ENCODE data around the gene CDKN2B-AS1.

The CDKN2B-AS1 gene

DNA sequence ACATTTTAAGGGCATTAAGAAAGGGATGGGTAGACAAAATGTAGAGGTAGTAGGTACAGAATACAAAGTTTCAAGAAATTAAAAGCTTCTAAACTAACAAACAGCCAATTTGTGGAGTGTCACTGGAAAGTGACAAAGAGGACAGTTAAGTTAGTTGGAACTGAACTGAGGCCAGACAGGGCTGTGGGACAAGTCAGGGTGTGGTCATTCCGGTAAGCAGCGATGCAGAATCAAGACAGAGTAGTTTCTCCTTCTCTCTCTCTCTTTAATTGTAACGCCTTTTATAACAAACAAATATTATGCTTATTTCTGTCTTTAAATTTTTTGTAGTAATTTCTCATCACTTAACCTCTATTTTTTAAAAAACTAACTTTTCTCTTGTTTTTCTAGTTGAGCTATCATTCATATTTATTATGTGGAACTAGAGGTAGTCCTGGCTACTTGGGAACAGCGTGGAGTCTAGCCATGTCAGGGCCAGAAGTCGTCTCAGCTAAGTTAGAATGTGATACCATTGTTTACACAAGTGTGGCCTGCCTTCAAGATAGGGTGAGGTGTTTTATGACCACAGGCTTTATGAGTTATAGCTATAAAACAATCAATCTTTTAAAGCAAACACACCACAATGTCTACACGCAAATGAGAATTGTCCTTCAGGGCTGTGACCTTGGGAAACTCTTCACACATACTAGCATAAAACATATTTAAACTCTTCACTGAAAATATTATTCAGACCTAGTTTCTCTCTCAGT is 129.8 kb downstream of the CDKN2B-AS1 start:
- DNase-seq, result no peak

DNA sequence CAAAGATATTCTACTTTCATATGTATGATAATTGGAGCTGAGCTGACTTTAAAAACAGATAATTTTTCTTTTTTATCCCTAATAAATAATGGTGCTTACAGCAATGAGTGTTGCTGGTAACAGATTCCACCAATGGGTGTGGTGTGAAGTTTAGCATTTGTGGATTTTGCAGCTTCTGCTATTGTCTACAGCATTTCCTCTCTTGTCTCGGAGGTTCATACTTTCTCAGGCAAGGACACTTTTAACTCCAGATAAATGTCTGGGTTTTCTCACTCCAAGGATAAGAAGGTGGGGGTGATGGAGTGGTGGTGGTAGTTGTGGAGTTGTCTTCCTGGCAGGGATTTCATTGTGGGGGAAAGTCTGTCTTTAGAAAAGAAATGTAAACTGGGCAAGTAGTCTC is 134.5 kb downstream of the CDKN2B-AS1 start:
- DNase-seq, result no peak

DNA sequence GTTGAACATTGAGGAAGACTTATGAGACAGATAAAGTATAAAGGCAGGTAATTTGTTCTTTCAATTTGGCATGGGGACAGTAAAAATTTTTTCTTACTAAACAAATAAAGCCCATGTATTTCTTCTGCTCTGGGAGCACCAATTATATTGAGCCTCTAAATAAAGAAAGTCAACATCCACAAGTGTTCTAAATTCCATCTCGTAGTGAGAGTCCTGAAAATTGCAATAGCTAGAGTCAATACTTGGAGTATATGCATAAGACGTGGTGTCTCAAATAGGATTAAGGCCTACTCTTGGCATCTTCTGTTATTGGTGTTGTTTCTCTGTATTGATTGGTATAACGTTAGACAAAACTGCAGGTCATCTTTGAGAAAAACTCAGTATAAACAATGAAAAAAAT is 135.0 kb downstream of the CDKN2B-AS1 start:
- DNase-seq, result no peak

DNA sequence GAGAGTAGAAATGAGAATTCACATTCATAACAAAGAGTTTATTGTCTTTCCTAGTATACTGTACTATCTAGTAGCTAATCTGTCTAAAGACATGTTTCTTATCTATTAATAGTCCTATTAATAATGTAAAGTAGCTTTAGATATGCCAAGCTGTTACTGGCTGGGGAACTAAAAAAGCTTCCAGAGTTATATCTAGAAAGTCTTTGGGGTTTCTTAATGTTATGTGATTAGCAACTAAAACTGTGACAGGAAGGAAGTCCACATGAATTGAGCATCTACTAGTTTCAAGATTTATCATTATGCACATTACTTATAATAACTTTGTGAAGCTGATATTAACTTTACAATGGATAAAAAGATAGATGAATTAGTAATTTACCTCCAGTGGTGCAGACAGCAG is 137.2 kb downstream of the CDKN2B-AS1 start:
- DNase-seq, result no peak

DNA sequence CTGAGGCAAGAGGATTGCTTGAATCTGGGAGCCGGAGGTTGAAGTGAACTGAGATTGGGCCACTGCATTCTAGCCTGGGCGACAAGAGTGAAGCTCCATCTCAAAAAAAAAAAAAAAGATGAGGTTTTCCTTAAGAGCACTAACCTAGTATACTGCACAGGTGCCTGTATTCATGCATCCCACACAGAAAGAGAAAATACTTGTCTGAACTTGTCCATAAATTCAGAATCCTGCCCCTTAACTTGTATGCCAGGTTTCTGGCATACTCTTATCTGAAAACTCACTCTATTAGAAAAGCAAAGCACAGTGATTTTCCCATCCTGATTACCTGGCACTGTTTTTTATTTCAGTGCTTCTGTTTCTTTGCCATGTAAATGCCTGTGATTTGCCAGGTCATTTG is 139.8 kb downstream of the CDKN2B-AS1 start:
- no peak for DNase-seq

DNA sequence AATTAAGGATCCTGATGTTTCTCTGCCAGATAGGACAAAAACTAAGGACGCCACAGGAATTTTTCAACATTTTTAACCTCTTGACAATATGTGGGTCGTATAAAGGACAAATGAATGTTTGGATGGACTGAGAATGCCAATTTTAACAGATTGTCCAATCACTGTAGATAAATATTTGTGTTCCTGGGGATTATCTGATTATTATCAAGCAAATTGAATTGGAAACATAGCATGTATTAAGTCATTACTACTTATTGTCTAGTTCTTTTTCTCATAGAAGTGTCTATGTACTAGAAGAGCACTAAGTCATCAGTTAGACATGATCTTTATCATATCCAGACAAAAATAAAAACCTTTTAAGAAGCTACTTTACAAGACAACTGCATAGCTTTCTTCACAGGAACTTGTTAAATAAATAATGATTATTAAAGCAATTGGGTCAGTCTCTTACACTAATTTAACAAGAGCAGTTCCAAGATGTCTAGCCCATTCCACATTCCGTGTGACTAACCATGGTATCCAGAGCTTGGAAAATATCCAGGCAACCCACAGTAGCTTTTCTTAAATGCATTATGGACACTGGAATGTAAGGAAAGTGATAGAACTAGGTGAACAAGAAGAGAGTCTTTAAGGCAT is 142.0 kb downstream of the CDKN2B-AS1 start:
- DNase-seq, result no peak

DNA sequence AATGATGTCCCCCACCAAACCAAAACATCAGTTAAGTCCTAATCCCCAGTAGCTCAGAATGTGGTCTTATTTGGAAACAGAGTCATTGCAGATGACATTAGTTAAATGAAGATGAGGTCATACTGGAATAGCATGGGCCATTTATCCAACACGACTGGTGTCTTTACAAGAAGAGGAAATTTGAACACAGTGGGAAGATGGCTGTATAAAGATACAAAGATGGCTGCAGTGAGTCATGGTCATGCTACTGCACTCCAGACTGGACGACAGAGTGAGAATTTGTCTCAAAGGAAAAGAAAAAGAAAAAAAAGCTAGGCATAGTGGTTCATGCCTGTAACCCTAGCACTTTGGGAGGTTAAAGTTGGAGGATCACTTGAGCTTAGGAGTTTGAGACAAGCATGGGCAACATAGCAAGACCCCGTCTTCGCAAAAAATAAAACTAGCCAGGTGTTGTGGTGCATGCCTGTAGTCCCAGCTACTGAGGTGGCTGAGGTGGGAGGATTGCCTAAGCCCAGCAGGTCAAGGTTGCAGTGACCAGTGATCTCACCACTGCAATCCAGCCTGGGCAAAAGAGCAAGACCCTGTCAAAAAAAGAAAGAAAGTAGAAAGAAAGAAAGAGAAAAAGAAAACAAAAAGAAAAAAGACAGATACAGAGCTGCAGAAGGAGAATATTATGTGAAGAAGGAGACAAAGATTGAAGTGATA is 144.5 kb downstream of the CDKN2B-AS1 start:
- no peak for DNase-seq

DNA sequence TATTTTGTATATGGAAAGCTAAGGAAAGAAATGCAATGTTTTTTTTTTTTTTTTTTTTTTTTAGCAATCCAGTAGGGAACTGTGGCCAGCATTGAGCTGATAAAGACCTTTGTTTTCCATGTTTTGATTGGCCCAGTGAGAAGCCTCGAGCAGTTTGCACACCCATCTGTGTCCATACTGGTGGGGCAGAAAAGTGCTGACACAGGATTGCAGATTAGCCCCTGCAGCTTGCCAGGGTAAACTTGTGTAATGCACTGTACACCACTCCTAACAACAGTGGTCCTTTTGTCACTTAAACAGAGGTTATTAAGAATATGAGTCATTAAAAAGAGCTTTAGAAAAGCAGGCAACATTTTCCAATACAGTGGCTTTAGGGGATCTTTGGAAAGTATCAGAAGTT is 147.3 kb downstream of the CDKN2B-AS1 start:
- DNase-seq, result no peak

DNA sequence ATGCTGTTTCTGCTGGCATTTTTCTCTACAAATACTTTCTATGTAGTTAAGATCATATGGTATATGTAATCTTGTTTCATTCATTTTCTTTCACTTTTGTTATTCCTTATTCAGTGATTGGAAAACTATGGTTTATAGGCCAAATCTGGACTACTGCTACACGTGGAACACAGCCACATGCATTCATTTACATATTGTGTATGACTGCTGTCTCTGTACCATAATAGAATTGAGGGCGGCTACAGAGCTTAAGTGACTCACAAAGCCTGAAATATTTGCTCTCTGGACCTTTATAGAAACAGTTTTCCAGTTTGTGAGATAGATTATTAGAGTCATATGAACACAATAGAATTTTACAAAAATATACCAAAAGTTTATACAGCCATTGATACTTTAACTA is 148.1 kb downstream of the CDKN2B-AS1 start:
- no peak for DNase-seq

DNA sequence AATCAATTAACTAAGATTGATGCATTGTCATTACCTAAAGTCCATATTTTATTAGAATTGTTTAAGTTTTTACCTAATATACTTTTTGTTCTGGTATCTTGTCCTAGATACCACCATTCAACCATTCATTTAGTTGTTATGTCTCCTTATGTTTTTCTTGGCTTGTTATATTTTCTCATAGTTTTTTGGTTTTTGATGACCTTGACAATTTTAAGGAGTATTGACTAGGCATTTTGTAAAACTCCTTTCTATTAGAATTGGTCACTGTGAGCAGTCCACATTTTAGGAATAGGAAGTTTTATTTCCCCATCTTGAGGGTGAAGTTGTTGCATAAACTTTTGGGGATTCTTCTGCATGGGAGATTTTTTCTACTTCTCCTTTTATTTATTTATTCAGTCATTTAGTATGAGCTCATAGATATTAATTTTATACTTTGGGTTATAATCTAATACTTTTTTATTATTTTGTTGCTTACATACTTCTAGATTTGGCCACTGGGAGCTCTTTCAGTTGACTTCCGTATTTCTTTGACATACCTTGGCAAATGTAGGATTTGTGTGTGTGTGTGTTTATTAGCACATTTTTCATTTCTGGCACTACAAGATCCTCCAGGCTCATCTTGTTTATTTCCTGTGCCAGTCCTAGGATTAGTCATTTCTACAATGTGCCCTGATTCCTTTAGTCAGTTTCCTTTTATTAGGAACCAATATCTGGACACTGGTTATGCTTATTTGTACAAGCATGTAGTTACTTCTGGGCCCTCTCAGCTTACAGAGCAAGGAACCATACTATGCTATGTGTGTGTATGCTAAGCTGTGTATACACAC is 149.4 kb downstream of the CDKN2B-AS1 start:
- no peak for DNase-seq

DNA sequence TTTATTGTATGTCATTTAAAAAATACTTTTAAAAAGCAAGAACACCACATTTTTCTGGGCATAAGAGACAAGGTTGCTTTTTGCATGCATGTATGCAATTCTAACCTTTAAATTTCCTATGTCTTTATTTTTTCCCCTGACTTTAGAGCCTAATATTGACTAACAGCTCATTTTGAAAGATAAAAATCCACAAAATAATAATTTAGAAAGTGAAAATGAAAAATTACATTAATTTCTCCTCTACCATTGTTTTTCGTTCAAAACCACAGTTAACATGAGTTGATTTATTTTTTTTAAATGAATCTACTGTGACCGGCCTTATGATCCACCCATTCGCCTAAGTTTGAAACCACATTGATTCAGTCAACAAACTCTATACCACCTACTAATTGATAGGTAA is 152.0 kb downstream of the CDKN2B-AS1 start:
- DNase-seq, result no peak

DNA sequence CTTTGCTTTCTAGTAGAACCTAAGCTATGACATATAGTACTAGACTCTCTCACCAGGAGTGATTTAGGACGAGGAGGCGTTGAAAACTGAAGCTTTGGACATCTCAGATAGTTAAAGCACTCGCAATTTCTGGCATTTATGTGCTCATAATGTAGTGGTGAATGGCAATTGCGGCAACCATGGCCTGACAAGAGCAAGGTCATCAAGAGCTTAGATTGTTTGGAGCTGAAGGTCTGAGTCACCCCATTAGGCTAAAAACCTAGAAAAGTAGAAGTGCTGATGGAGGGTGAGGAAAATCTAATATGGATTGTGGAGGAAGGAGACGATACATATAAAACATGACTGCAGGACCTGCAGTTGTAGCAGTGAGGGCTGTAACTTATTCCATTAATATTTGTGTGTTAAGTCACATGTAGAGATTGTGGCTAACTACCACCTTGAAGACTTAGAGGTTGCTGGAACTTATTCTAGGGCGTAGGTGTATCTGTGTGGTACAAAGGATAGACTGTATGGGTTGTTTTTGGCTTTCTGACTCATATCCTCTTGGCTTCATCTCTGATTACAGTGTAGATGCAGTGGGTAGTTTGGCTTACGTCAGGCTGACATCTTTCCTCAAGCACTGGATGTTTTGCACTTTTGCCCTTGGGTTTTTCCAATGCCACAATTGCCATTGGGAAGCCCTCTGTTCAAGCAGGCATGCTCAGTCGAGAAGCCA is 153.4 kb downstream of the CDKN2B-AS1 start:
- DNase-seq, result no peak

DNA sequence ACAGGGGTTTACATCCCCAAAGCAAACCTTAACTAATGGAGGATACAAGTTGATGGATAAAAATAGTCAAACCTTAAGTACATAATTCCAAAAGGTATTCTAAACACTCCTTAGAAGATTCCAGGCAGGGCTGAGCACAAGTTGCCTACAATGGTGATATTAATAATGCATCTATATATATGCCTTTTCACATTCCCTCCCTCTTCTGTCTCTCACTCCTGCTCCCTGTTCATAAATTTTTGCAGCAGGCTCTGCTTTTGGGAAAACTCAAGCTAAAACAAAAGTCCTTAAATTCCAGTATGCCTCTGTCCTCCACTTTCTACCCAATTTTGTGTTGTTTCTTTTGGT is 153.9 kb downstream of the CDKN2B-AS1 start:
- DNase-seq, result no peak

DNA sequence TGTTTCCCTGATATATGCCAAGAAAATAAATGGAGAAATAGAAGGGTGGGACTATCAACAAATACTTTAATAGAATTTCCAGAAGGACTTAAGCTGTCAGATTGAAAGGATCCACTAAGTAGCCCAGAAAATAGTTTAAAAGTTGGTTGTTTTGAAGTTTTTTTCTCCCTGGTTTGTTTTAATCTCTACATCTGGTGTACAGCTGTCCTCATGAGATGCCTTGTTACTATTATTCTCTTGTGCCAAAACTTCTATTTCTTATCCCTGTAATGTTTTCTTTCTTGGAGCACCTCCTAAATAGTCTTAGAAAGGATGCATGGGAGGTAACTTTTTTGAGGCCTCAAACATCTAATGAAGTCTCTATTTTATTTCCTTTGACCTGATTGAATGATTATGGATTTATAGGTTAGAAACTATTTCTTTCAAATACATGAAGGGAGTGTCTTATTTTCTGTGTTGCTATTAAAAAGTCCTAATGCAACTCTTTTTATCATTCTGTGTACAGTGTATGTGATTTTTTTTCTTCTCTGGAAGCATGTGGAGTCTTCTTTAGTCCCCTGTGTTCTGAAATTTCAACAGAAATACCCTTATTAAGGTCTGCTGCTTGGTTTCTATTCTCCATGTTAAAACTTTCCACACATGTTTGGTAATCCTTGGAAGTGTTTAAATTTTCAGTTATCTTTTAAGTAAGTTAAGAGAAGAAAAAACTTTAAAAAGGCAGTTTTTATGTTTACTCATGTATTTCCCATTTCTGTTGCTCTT is 154.5 kb downstream of the CDKN2B-AS1 start:
- no peak for DNase-seq

DNA sequence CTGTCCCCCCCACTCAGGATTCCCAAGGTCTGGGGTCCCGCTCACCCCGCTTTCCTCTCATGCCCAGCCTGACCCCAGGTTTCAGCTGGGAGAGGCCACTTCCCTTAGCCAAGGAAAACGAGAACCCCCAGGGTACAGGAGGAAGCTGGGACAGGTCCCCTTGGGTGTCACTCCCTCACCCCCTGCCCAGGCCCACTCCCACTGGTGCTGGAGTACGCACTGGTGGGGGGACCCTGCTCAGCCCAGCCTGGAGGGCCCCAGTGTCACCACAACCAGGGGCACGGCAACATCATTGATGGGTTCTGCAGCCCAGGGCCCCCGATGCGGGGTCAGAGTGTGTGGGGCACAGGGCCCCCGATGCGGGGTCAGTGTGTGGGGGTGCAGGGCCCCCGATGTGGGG is 159.5 kb downstream of the CDKN2B-AS1 start:
- DNase-seq, result no peak

DNA sequence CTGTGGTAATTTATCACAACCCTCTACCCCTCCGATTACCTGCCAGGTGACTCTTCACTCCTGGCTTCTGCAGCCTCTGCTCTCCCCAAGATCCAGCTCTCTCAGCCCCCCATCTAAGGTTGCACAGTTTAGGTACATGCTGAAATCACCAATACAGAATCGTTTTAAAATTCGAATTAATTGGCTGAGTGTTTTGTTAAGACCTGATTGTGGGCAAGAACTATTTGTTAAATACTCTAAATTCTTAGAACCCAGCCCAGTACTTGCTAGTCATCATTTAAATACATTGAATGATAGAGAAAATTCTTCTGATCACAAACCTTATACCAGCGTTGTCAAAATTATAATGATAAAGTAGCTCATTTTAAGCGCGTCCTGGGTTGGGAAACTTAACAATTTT is 162.0 kb downstream of the CDKN2B-AS1 start:
- DNase-seq, result no peak

DNA sequence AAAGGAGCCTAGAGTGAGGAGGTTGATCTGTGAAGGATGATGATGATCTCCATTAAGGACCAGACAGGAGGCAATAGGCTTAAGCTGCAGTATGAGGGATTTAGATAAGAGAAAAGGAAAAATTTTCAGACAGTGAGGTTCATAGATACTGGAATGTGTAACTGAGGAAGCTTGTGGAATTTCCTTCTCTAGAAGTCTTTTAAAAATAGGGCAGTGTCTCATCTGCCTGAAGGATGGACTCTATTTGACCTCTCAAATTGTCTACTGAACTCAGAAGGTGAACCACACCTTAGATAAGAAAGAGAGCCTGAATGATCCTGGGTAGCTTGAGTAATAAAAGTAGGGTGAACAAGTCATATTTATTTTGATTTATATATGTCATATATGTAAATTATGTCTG is 162.7 kb downstream of the CDKN2B-AS1 start:
- DNase-seq, result no peak

DNA sequence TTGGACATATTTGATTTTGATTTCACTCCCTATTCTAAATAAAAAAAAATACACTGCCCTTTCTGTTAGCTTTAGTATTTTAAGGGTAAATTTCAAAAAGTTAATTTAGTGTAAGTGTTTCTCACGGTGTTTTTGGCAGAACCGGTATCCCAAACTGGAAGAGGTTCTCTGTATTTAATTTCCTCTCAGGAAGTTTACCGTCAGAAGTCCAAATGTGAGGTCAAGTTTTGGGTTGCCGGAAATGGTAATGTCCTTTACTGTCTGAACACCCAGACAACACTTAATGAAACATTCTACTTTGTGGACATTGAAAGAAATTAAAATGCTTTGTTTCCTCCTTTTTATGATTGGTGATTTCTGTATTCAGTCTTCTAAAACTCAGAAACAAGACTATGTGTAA is 163.2 kb downstream of the CDKN2B-AS1 start:
- DNase-seq, result no peak

DNA sequence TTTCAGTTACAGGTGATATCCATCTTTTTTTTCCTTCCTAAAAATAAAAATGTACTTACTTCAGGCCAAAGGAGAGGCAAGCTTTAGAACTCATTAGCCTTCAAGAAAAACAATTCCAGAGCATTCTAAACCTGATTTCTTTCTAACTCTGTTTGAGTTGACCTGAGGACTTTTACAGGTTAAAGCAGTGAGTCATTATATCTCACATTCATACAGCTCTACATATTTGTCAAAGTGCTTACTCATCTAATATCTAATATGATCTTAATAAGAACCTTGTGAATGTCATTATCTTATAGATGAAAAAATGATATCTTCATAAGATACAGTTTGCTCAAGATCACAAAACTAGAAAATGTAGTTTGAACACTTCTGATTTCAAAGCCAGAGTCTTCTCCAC is 163.7 kb downstream of the CDKN2B-AS1 start:
- no peak for DNase-seq

DNA sequence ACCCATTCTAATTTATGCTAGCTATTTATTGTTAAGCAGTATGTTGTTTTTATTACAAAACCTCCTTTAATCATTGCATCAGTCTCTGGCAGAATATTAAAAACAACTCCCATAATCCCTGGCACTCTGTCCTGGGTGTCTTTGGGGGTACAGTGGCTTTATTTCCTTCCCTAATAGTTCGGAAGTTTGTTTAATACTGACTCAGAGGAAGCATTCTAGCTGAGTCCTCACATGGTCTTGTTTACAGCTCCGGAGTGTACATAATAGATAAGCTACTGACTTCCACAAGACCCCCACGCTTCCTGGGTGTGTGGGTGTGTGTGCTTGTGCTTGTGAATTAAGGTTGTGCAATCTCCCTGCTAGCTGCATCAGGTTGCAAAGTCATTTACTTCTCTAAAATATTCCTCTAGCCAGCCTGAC is 164.3 kb downstream of the CDKN2B-AS1 start:
- no peak for DNase-seq

DNA sequence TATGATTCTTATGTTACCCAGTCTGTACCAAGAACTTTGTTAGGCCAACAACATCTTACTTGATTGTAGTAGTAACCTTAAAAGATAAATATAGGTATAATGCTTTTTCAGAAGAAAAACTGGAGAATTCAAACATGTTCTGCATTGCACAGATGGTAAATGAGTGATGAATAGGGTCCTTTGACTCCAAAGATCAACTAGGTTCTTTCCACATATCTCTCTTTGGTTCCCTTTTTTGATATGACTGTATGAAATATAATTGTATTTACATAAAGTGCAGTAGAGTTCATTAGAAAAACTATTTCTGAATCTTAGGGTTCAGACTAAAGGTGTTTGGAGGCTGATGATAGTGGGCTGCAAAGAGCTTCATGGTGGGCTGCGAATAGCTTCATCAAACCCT is 165.0 kb downstream of the CDKN2B-AS1 start:
- DNase-seq, result no peak

DNA sequence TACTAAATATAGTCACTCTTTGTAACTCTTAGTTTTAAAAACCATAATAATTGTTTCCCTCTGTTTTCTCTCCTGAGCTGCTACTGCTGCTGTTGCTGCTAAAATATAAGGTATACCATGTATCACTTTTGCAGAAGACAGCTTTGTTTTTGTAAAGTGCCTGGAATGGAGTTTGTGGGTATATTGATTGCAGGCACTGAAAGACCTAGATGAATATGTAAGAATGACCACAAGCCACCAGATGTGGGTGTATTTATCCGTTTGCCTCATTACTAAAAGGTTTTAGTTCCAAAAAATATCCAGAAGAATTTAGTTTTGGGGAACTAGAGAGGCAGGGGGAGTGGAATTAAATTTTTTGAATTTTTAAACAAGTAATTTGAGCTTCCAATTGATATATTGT is 165.6 kb downstream of the CDKN2B-AS1 start:
- DNase-seq, result no peak

All from NCI-H1436 treated with DMSO at 0.1 percent for 48 hours (cell line).